Activated T-cell treated with anti-CD3 and anti-CD28 coated beads, Interleukin-2, amount 50 U/mL, for 72 hours (primary cell): ENCODE data around the gene MEF2A. TPM values are rescaled to one million over a fixed set of nuclear protein-coding genes. Genes with fewer than 3 reads are reported as not detected.

ENCODE experiments used
- ATAC-seq, 2 donors: fragments of 150-1000 bp; cut with Tn5 transposase; replicated peaks in 1 of 2; 2 replicates each; pipeline ENCODE4 v1.10.0; 2021; ENCODE audit warnings: moderate library complexity in 2 of 2, mild to moderate bottlenecking in 1 of 2
- DNase-seq, 2 donors: peaks; one replicate each; pipeline ENCODE4 v3.0.0; 2021 to 2022; ENCODE audit warnings: mixed read lengths in 1 of 2
- H3K27ac Mint-ChIP-seq: one replicate; pipeline ENCODE4 v1.8.0; 2022; ENCODE audit warnings: mild to moderate bottlenecking, moderate library complexity, mixed read lengths
- H3K27me3 Mint-ChIP-seq: one replicate; pipeline ENCODE4 v1.8.0; 2022; ENCODE audit warnings: low read depth, mixed read lengths
- H3K36me3 Mint-ChIP-seq, 2 donors: one replicate each; pipeline ENCODE4 v1.8.0; 2022; ENCODE audit warnings: mixed read lengths in 2 of 2, mild to moderate bottlenecking in 1 of 2; ENCODE audit not compliant: insufficient read depth in 2 of 2
- H3K4me1 Mint-ChIP-seq: one replicate; pipeline ENCODE4 v1.8.0; 2022; ENCODE audit warnings: low read depth, mixed read lengths
- H3K4me3 Mint-ChIP-seq, 2 donors: one replicate each; pipeline ENCODE4 v1.8.0; 2022; ENCODE audit warnings: mild to moderate bottlenecking in 2 of 2, mixed read lengths in 2 of 2, moderate library complexity in 2 of 2
- H3K9me3 Mint-ChIP-seq, 2 donors: one replicate each; pipeline ENCODE4 v1.8.0; 2022; ENCODE audit warnings: mixed read lengths in 2 of 2
- total RNA-seq, 2 donors: library from RNA; stranded (reverse); gene quantifications; one replicate each; pipeline ENCODE4 v1.2.3, GENCODE V29; 2022

The MEF2A gene
- total RNA-seq, 2 donors from 2014 or later = 24.1 to 26.0 TPM

DNA sequence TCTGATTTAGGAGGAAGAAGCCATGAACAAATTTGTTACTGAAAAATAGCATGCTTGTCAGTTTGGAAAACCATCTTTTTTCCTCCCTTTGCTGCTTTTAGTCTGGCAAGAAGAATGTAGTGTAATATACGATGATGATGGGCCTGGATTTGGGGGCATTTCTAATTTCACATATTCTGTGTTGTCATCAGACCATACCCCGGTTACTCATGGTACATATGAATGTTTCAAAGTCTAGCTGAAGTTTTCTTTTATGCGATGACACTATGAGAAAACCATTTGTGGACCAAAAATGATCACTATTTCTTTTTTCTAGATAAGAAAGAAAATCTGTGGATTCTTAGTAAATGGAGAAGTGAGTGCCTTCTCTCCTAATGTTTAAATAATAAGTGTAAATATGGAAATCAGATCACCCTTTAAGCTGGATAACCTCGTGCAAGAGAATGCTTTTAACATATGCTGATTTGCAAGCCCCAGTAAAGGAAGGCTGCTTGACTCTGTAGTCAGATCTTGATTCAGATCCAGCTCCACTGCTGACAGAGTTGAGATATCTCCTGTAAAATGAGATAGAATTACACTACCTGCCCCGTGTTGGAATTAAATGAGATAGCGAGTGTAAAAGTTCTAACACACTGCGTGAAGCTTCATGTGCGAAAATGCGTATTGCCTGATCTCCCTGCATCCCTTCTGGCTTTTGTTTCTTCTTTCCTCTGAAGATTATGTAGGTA, 3.0 kb downstream of the MEF2A start:
- Mint-ChIP-seq H3K4me1 (peaks cover 48% of the 10 kb centered on the region), H3K27ac (no peak overlapping the region), H3K9me3 (no peaks in the 10 kb centered on the region), H3K27me3 (peaks cover 9% of the 10 kb centered on the region), H3K4me3 (peak overlapping the region in 1 of 2 donors; percentile 30), H3K36me3 (peaks cover 4 to 7% of the 10 kb centered on the region in 2 donors)
- DNase-seq (no peak), ATAC-seq (no peak)

DNA sequence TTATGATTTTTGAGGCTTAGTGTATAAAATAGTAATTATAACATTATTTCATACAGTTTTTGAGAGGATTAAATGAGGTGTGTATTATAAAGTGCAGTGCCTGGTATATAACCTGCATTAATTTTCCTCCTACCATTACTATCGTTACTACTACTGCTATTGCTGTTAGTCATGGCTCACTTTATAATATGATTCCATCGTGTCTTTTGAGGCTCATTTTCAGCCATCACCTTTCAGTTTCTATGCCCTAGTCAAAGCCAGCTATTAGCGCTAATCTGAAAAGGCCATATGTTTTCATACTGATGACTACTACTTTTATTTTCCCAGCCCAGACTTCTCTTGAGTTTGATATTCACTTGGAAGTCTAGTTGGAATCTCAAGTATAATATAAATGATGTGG, 5.5 kb downstream of the MEF2A start:
- Mint-ChIP-seq H3K36me3 (peaks cover 0 to 3% of the 10 kb centered on the region in 2 donors), H3K4me3 (no peak overlapping the region), H3K27ac (no peak overlapping the region), H3K4me1 (peaks cover 55% of the 10 kb centered on the region), H3K9me3 (no peaks in the 10 kb centered on the region), H3K27me3 (no peaks in the 10 kb centered on the region)
- no peak for ATAC-seq
- DNase-seq = no peak

- no peaks in the 10 kb centered on the region for H3K36me3 Mint-ChIP-seq
- no peaks in the 10 kb centered on the region for H3K27me3 Mint-ChIP-seq
- no peak overlapping the region for H3K27ac Mint-ChIP-seq
- ATAC-seq (no peak), DNase-seq (no peak)
- no peaks in the 10 kb centered on the region for H3K9me3 Mint-ChIP-seq
- no peak overlapping the region for H3K4me3 Mint-ChIP-seq
- H3K4me1 Mint-ChIP-seq = peaks cover 58% of the 10 kb centered on the region
Measured at GRCh38 chr15:99574048-99574447, 8.3 kb downstream of the MEF2A start.

DNA sequence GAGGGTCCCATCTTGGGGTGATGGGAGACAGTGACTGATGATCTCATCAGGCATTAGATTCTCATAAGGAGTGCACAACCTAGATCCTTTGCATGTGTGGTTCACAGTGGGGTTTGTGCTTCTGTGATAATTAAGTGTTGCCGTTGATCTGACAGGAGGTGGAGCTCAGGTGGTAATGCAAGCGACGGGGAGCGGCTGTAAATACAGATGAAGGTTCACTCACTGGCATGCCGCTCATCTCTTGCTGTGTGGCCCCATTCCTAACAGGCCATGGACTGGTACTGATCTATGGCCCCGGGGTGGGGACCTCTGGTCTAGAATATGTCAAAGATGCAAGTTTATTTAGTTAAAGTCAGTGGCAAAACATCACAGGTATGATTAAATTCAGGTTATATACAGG, 8.7 kb downstream of the MEF2A start:
- Mint-ChIP-seq H3K27ac (no peak overlapping the region), H3K4me3 (no peak overlapping the region), H3K4me1 (peaks cover 59% of the 10 kb centered on the region), H3K27me3 (no peaks in the 10 kb centered on the region), H3K9me3 (no peaks in the 10 kb centered on the region), H3K36me3 (no peaks in the 10 kb centered on the region)
- no peak for ATAC-seq
- DNase-seq = no peak

DNA sequence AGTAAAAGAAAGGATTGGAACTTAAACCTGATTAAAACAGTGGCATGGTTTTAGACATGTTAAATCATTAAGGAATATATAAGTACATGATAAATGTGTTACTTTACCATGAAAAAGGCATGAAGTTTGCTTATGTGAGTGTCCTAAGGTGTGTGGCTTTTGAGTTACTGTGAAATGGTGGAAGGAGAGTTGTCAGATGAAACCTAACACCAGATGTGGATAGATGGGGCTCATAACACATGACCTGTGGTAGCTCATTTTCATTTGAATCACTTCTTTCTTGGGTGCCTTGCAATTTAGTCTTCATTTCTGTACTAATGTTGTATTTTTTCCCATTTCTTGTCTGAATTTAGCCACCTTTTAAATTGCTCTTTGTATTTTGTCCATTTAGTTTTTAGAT, 13.0 kb downstream of the MEF2A start:
- Mint-ChIP-seq H3K36me3 (peaks cover 3 to 4% of the 10 kb centered on the region in 2 donors), H3K27me3 (no peaks in the 10 kb centered on the region), H3K9me3 (no peaks in the 10 kb centered on the region), H3K27ac (no peak overlapping the region), H3K4me1 (peaks cover 56% of the 10 kb centered on the region), H3K4me3 (no peak overlapping the region)
- ATAC-seq = peak in 1 of 2 donors; percentile 47
- DNase-seq = no peak

- Mint-ChIP-seq H3K4me3 (no peak overlapping the region), H3K9me3 (peaks cover 3 to 5% of the 10 kb centered on the region in 2 donors), H3K4me1 (peaks cover 44% of the 10 kb centered on the region), H3K27me3 (no peaks in the 10 kb centered on the region), H3K36me3 (peaks cover 8 to 12% of the 10 kb centered on the region in 2 donors), H3K27ac (no peak overlapping the region)
- no peak for DNase-seq
- ATAC-seq = no peak
Measured at GRCh38 chr15:99580076-99580475, 14.3 kb downstream of the MEF2A start.

DNA sequence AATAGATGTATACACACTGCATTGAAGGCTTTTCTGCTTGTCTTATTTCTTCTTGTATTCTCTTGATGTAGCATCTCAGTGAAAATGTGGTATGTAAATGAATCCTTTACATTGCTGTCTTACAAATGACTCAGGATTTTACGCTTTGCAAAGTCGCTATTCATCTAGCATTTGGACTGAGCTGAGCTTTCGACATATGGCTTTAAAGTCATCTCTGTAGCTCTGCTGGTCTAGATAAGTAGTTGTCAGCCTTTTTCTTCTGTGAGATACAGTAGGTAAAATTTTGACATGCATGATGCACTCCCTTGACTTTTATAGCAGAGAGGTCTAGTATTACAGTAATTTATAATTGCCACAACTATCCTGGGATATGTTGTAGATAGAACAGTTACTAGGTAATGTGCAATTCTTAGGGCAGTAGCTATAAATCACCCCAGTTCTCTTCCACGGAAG, 16.8 kb downstream of the MEF2A start:
- peaks cover 14 to 15% of the 10 kb centered on the region in 2 donors for H3K36me3 Mint-ChIP-seq
- no peak overlapping the region for H3K4me3 Mint-ChIP-seq
- no peaks in the 10 kb centered on the region for H3K27me3 Mint-ChIP-seq
- DNase-seq = no peak
- peaks cover 3 to 5% of the 10 kb centered on the region in 2 donors for H3K9me3 Mint-ChIP-seq
- H3K27ac Mint-ChIP-seq = no peak overlapping the region
- ATAC-seq = peak in 1 of 2 donors; percentile 51
- H3K4me1 Mint-ChIP-seq = peaks cover 32% of the 10 kb centered on the region

DNA sequence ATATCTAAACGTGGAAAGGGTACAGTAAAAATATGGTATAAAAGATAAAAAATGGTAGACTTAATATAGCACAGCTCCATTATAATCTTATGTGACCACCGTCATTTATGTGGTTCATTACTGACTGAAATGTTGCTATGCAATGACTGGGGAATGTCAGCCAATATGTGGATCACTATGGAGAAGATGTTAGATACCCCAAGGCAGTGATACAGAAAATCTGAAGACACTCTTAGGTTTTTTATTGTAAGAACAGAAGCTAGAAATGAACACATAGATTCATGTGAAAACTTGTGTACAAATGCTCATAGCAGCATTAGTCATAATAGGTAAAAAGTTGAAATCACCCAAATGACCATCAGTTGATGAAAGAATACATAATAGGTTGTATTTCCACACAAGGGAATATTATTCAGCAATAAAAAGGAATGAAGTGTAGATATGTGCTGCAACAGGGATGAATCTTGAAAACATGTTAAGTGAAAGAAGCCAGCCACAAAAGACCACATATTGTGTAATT, 18.4 kb downstream of the MEF2A start:
- H3K4me1 Mint-ChIP-seq = peaks cover 21% of the 10 kb centered on the region
- peaks cover 15 to 18% of the 10 kb centered on the region in 2 donors for H3K36me3 Mint-ChIP-seq
- H3K9me3 Mint-ChIP-seq = peaks cover 3 to 5% of the 10 kb centered on the region in 2 donors
- H3K27ac Mint-ChIP-seq = no peak overlapping the region
- no peak for DNase-seq
- H3K27me3 Mint-ChIP-seq = no peaks in the 10 kb centered on the region
- peak; percentile 32 to 54 for ATAC-seq
- H3K4me3 Mint-ChIP-seq = no peak overlapping the region

GRCh38 chr15:99586121-99586520, 20.3 kb downstream of the MEF2A start:
- peaks cover 15 to 18% of the 10 kb centered on the region in 2 donors for H3K36me3 Mint-ChIP-seq
- no peaks in the 10 kb centered on the region for H3K27me3 Mint-ChIP-seq
- H3K4me1 Mint-ChIP-seq = peaks cover 29% of the 10 kb centered on the region
- ATAC-seq (no peak), DNase-seq (no peak)
- H3K27ac Mint-ChIP-seq = no peak overlapping the region
- H3K9me3 Mint-ChIP-seq = peaks cover 3 to 5% of the 10 kb centered on the region in 2 donors
- no peak overlapping the region for H3K4me3 Mint-ChIP-seq

- no peaks in the 10 kb centered on the region for H3K27me3 Mint-ChIP-seq
- H3K27ac Mint-ChIP-seq = no peak overlapping the region
- ATAC-seq = no peak
Measured at GRCh38 chr15:99589801-99590200, 24.0 kb downstream of the MEF2A start.

GRCh38 chr15:99590913-99591646, 25.3 kb downstream of the MEF2A start:
- Mint-ChIP-seq H3K36me3 (peaks cover 9 to 20% of the 10 kb centered on the region in 2 donors), H3K4me3 (peak overlapping the region; percentile 1 to 57), H3K4me1 (peaks cover 39% of the 10 kb centered on the region), H3K27ac (peak overlapping the region; percentile 64), H3K9me3 (peaks cover 0 to 4% of the 10 kb centered on the region in 2 donors), H3K27me3 (no peaks in the 10 kb centered on the region)
- ATAC-seq (peak; percentile 58 to 60), DNase-seq (no peak)

More at GRCh38 chr15:99589801-99590200, 24.0 kb downstream of the MEF2A start:
- H3K4me3 Mint-ChIP-seq = no peak overlapping the region
- peaks cover 9 to 20% of the 10 kb centered on the region in 2 donors for H3K36me3 Mint-ChIP-seq
- peaks cover 39% of the 10 kb centered on the region for H3K4me1 Mint-ChIP-seq
- H3K9me3 Mint-ChIP-seq = peaks cover 0 to 2% of the 10 kb centered on the region in 2 donors
- DNase-seq = no peak

GRCh38 chr15:99592145-99592791, 26.5 kb downstream of the MEF2A start:
- peaks cover 39% of the 10 kb centered on the region for H3K4me1 Mint-ChIP-seq
- DNase-seq (no peak), ATAC-seq (no peak)
- peaks cover 0 to 4% of the 10 kb centered on the region in 2 donors for H3K9me3 Mint-ChIP-seq
- no peak overlapping the region for H3K27ac Mint-ChIP-seq
- no peaks in the 10 kb centered on the region for H3K27me3 Mint-ChIP-seq
- no peak overlapping the region for H3K4me3 Mint-ChIP-seq
- H3K36me3 Mint-ChIP-seq = peaks cover 7 to 18% of the 10 kb centered on the region in 2 donors

DNA sequence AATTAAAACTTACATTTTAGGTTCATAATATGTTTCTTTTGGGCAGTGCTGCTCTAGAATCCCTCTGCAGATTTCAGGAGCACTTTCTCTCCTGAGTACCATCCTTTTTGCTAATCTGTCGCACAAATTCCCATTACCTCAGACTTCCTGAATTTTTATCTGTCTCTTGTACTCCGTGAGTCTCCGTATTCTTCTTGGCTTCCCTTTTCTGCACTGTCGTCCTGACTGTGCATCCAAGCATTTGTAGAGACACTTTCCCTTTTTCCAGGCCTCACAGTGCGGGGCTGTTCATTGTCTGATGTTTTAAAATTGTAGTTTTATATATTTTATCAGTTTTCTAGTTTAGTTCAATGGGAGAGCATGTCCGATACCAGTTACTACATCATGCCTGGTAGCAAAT, 27.3 kb downstream of the MEF2A start:
- peaks cover 4% of the 10 kb centered on the region in 2 donors for H3K9me3 Mint-ChIP-seq
- H3K27me3 Mint-ChIP-seq = no peaks in the 10 kb centered on the region
- ATAC-seq (no peak), DNase-seq (no peak)
- H3K4me1 Mint-ChIP-seq = peaks cover 39% of the 10 kb centered on the region
- no peak overlapping the region for H3K27ac Mint-ChIP-seq
- H3K36me3 Mint-ChIP-seq = peaks cover 10 to 19% of the 10 kb centered on the region in 2 donors
- H3K4me3 Mint-ChIP-seq = no peak overlapping the region
